Caco-2 (cell line): ENCODE measurements around the gene AGK. TPM values are rescaled to one million over a fixed set of nuclear protein-coding genes. Genes with fewer than 3 reads are reported as not detected.

Source experiments
- BruUV-seq: library from RNA; stranded (reverse); fragments of 400-500 nt; replicated peaks from 2 replicates; lab custom pipeline; 2021; lab: Mats Ljungman, UMichigan
- CTCF ChIA-PET: fragments of 300-600 bp; sonication (Branson Sonifier 250); formaldehyde crosslinking; loops from one replicate; lab custom pipeline; 2022; ENCODE audit warnings: antibody characterized with exemption; lab: Charles Lee
- POLR2A ChIA-PET: fragments of 300-600 bp; sonication (Branson Sonifier 250); formaldehyde crosslinking; loops from one replicate; lab custom pipeline; 2022; ENCODE audit warnings: antibody characterized with exemption; lab: Charles Lee
- DNase-seq, 2 experiments: peaks; one replicate each; pipeline versions ENCODE4 v3.0.0 to v3.0.0-alpha.2; 2020 to 2022
- H3K27me3 ChIP-seq: replicated peaks from 2 replicates; pipeline ENCODE4 v1.6.0; 2011; ENCODE audit warnings: low read length; ENCODE audit not compliant: control insufficient read depth, insufficient read depth
- H3K36me3 ChIP-seq: 2 replicates; pipeline ENCODE4 v1.5.1; 2011; ENCODE audit warnings: low read length; ENCODE audit not compliant: control insufficient read depth, insufficient read depth
- H3K4me1 ChIP-seq: fragments of 250-450 bp; sonication (Bioruptor Pico); 2 replicates; pipeline ENCODE4 v1.5.1; 2020; ENCODE audit warnings: mild to moderate bottlenecking
- H3K4me3 ChIP-seq: 2 replicates; pipeline ENCODE4 v1.5.1; 2011; ENCODE audit warnings: low read depth, mild to moderate bottlenecking, control low read depth, low read length
- H3K9me3 ChIP-seq: fragments of 250-450 bp; sonication (Bioruptor Pico); 2 replicates; pipeline ENCODE4 v1.5.1; 2020; ENCODE audit warnings: mild to moderate bottlenecking, moderate library complexity
- H3K27ac Mint-ChIP-seq: one replicate; pipeline ENCODE4 v1.8.0; 2022; ENCODE audit warnings: mixed read lengths; ENCODE audit not compliant: unreplicated experiment
- H3K27me3 Mint-ChIP-seq: one replicate; pipeline ENCODE4 v1.8.0; 2022; ENCODE audit warnings: mixed read lengths; ENCODE audit not compliant: insufficient read depth, unreplicated experiment
- H3K36me3 Mint-ChIP-seq: one replicate; pipeline ENCODE4 v1.8.0; 2022; ENCODE audit warnings: mild to moderate bottlenecking, mixed read lengths; ENCODE audit not compliant: insufficient read depth, unreplicated experiment
- H3K4me1 Mint-ChIP-seq: one replicate; pipeline ENCODE4 v1.8.0; 2022; ENCODE audit warnings: low read depth, mixed read lengths; ENCODE audit not compliant: unreplicated experiment
- H3K4me3 Mint-ChIP-seq: one replicate; pipeline ENCODE4 v1.8.0; 2022; ENCODE audit warnings: mild to moderate bottlenecking, moderate library complexity, mixed read lengths; ENCODE audit not compliant: unreplicated experiment
- H3K9me3 Mint-ChIP-seq: one replicate; pipeline ENCODE4 v1.8.0; 2022; ENCODE audit warnings: mixed read lengths; ENCODE audit not compliant: unreplicated experiment
- CTCF ChIP-seq, 2 experiments: fragments of 200-600 bp in 1 of 2; IDR thresholded peaks; 1 replicate in 1 of 2; 2 replicates in 1 of 2; pipeline versions ENCODE4 v1.5.1 to v1.8.0; 2011 to 2022; ENCODE audit warnings: antibody characterized with exemption in 1 of 2, control low read depth in 1 of 2, inconsistent platforms in 1 of 2, low read depth in 1 of 2, low read length in 1 of 2, mild to moderate bottlenecking in 1 of 2, moderate library complexity in 1 of 2; ENCODE audit not compliant: insufficient read depth in 1 of 2, severe bottlenecking in 1 of 2, unreplicated experiment in 1 of 2
- intact Hi-C: fragments of 100-400 bp; cut with micrococcal nuclease; formaldehyde crosslinking; loops from one replicate; pipeline ENCODE4 v1.10.0; 2022; ENCODE audit not compliant: unreplicated experiment
- total RNA-seq: library from RNA; stranded (reverse); gene quantifications from 2 replicates; pipeline ENCODE4 v1.2.3, GENCODE V29; 2022

The AGK gene
- total RNA-seq, 1 experiment from 2014 or later: 32.3 TPM

DNA sequence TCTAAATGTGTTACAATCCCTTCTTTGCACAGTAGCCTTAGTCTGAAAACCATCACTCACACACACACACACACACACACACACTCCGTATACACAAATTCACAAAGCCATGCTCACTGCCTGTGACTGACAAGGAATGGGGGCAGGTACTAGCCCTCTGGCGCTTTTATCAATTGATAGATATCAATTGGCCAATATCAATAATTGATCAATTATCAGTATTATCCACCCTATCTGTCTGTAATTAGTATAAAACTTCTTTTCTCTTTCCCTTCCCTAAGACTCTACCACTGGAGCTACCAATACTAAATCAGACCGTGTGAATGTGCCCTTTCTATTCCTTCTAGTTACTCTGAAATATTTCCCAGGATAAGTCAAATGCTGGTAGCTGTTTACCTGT is 148.7 kb downstream of the AGK start:
- Mint-ChIP-seq H3K9me3 (no peaks in the 10 kb centered on the region), H3K4me3 (peak overlapping the region; percentile 60), H3K4me1 (peaks cover 19% of the 10 kb centered on the region), H3K36me3 (no peaks in the 10 kb centered on the region), H3K27me3 (no peaks in the 10 kb centered on the region), H3K27ac (no peak overlapping the region)
- no peak for DNase-seq
- H3K4me1 ChIP-seq: peaks cover 29% of the 10 kb centered on the region
- CTCF ChIA-PET: no interaction called here
- POLR2A ChIA-PET: interaction anchor here (0.5 to 2.3 kb wide), 4 partner anchors 14 to 686 kb away, joined by 3 to 6 read pairs (median 4); partner anchors contain the start of gene SSBP1
- no peaks in the 10 kb centered on the region; the same call in 1 of the 2 replicates for H3K36me3 ChIP-seq
- no peak for TF ChIP-seq CTCF (IDR thresholded peaks at IDR 0.05; ENCODE audit: insufficient read depth in 1 of 2, low read depth in 1 of 2, low read length in 1 of 2, severe bottlenecking in 1 of 2, unreplicated experiment in 1 of 2)
- no peaks in the 10 kb centered on the region for H3K27me3 ChIP-seq
- intact Hi-C loops: loop anchor here (10.0 kb wide), 1 partner anchor 45 kb away; no protein-coding TSS in a partner anchor
- no peak overlapping the region for H3K4me3 ChIP-seq
- no peaks in the 10 kb centered on the region for H3K9me3 ChIP-seq
- no TSS peak for BruUV-seq

DNA sequence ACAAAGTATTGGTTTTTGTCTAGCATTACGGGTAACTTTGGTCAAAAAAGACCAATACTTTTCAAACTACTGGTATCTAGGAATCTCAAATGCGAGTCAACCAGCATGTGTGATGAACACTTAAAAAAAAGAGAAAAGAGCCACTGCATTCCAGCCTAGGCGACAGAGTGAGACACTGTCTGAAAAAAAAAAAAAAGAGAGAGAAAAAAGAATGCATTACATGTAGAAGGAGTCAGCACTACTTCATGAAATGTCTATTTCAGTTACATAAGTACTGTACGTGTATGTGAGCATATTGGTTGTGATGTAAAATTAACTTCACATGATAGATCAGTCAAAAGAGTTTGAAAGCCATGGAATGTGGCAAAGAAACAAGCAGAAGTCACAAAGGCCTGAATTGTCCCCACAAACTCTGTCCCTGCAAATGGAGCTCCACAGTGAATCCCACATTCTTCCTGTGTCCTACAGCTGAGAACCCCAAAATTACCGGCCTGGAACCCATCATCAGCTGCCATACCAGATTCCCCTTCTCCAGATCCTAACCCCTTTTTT is 149.2 kb downstream of the AGK start:
- no peaks in the 10 kb centered on the region for H3K27me3 Mint-ChIP-seq
- TF ChIP-seq CTCF (IDR thresholded peaks at IDR 0.05; ENCODE audit: insufficient read depth in 1 of 2, low read depth in 1 of 2, low read length in 1 of 2, severe bottlenecking in 1 of 2, unreplicated experiment in 1 of 2): no peak
- H3K4me1 Mint-ChIP-seq: peaks cover 24% of the 10 kb centered on the region
- Histone ChIP-seq H3K36me3 (no peaks in the 10 kb centered on the region; the same call in 1 of the 2 replicates), H3K4me1 (peaks cover 34% of the 10 kb centered on the region), H3K9me3 (no peaks in the 10 kb centered on the region), H3K27me3 (no peaks in the 10 kb centered on the region), H3K4me3 (peak overlapping the region; percentile 84)
- POLR2A ChIA-PET: interaction anchor here (0.5 to 2.3 kb wide), 4 partner anchors 14 to 687 kb away, joined by 3 to 6 read pairs (median 4); partner anchors contain the start of gene SSBP1
- H3K27ac Mint-ChIP-seq: no peak overlapping the region
- DNase-seq: no peak
- intact Hi-C loops: loop anchor here (10.0 kb wide), 1 partner anchor 46 kb away; no protein-coding TSS in a partner anchor
- peak overlapping the region; percentile 60 for H3K4me3 Mint-ChIP-seq
- H3K9me3 Mint-ChIP-seq: no peaks in the 10 kb centered on the region
- CTCF ChIA-PET: no interaction called here
- H3K36me3 Mint-ChIP-seq: no peaks in the 10 kb centered on the region
- BruUV-seq: TSS peak; percentile 35

GRCh38 chr7:141700848-141701371 is 149.7 kb downstream of the AGK start:
- intact Hi-C loops: loop anchor here (10.0 kb wide), 1 partner anchor 46 kb away; no protein-coding TSS in a partner anchor
- H3K9me3 Mint-ChIP-seq: no peaks in the 10 kb centered on the region
- H3K27me3 Mint-ChIP-seq: no peaks in the 10 kb centered on the region
- Histone ChIP-seq H3K4me1 (peaks cover 39% of the 10 kb centered on the region), H3K4me3 (peak overlapping the region; percentile 84), H3K9me3 (no peaks in the 10 kb centered on the region), H3K27me3 (no peaks in the 10 kb centered on the region), H3K36me3 (no peaks in the 10 kb centered on the region; the same call in 1 of the 2 replicates)
- H3K4me3 Mint-ChIP-seq: peak overlapping the region; percentile 60
- no peak for TF ChIP-seq CTCF (IDR thresholded peaks at IDR 0.05; ENCODE audit: insufficient read depth in 1 of 2, low read depth in 1 of 2, low read length in 1 of 2, severe bottlenecking in 1 of 2, unreplicated experiment in 1 of 2)
- ChIA-PET CTCF (interaction anchor here (0.7 to 1.9 kb wide), 2 partner anchors 37 to 46 kb away, joined by 7 read pairs; partner anchors contain the start of gene SSBP1), POLR2A (interaction anchor here (1.3 to 2.3 kb wide), 2 partner anchors 13 to 37 kb away, joined by 3 to 6 read pairs; partner anchors contain the start of gene SSBP1)
- no peaks in the 10 kb centered on the region for H3K36me3 Mint-ChIP-seq
- BruUV-seq: no TSS peak
- H3K27ac Mint-ChIP-seq: no peak overlapping the region
- DNase-seq: no peak
- peaks cover 26% of the 10 kb centered on the region for H3K4me1 Mint-ChIP-seq
